ENCODE results near the gene PCDHGA10. TPM values are rescaled to one million over a fixed set of nuclear protein-coding genes. Genes with fewer than 3 reads are reported as not detected.

The PCDHGA10 gene
- total RNA-seq, 1 experiment from 2014 or later: 3.8 TPM

DNA sequence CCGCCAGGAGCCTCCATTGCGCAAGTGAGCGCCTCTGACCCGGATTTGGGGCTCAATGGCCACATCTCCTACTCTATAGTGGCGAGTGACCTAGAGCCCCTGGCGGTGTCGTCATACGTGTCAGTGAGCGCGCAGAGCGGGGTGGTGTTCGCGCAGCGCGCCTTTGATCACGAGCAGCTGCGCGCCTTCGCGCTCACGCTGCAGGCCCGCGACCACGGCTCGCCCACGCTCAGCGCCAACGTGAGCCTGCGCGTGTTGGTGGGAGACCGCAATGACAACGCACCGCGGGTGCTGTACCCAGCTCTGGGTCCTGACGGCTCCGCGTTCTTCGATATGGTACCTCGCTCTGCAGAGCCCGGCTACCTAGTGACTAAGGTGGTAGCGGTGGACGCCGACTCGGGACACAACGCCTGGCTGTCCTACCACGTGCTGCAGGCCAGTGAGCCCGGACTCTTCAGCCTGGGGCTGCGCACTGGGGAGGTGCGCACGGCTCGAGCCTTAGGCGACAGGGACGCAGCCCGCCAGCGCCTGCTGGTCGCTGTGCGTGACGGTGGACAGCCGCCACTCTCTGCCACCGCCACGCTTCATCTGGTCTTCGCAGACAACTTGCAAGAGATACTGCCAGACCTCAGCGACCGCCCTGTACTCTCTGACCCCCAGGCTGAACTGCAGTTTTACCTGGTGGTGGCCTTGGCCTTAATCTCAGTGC lies 3.0 kb upstream of the PCDHGA10 start:
- CTCF ChIA-PET: no interaction called here
- Histone ChIP-seq H3K4me3 (replicated peaks in 1 of 2; ENCODE audit: low read depth in 1 of 2, low read length in 2 of 2) (no peak overlapping the region), H3K9me3 (ENCODE audit: control insufficient read depth in 1 of 2, insufficient read depth in 1 of 2, low read depth in 1 of 2, low read length in 2 of 2) (no peaks in the 10 kb centered on the region; a peak in 1 of 4 replicates), H3K4me1 (ENCODE audit: control insufficient read depth in 1 of 2, insufficient read depth in 2 of 2, low read length in 2 of 2) (peaks cover 2 to 5% of the 10 kb centered on the region in 2 experiments; a peak in 1 of 4 replicates), H4K20me1 (ENCODE audit: insufficient read depth) (no peaks in the 10 kb centered on the region), H3K4me2 (ENCODE audit: low read length) (no peak overlapping the region), H3K79me2 (ENCODE audit: insufficient read depth, low read length) (no peaks in the 10 kb centered on the region), H2AFZ (ENCODE audit: low read depth, low read length, poor library complexity, severe bottlenecking) (no peak overlapping the region), H3K9ac (ENCODE audit: low read length) (no peak overlapping the region), H3K36me3 (ENCODE audit: control insufficient read depth in 1 of 2, insufficient read depth in 2 of 2, low read length in 2 of 2) (no peaks in the 10 kb centered on the region), H3K27me3 (ENCODE audit: insufficient read depth, low read length) (no peaks in the 10 kb centered on the region), H3K9me2 (ENCODE audit: insufficient read depth) (no peaks in the 10 kb centered on the region), H3K27ac (ENCODE audit: low read depth, low read length) (no peak overlapping the region)
- POLR2A ChIA-PET: no interaction called here
- BruUV-seq (replicated peaks): no TSS peak
- intact Hi-C loops (cut with micrococcal nuclease): no loop called here
- no peak for ATAC-seq
- RAD21 ChIA-PET (ENCODE audit: low non-redundant PET in 1 of 2, low total read pairs in 2 of 2, uncharacterized antibody in 2 of 2, unreplicated experiment in 2 of 2): no interaction called here
- no peak for DNase-seq (ENCODE audit: low read depth, low spot score)
- TF ChIP-seq EGR1 (IDR thresholded peaks at IDR 0.05; ENCODE audit: low read depth) (no peak), ZBTB33 (IDR thresholded peaks at IDR 0.05; ENCODE audit: extremely low read depth, insufficient replicate concordance, low read length) (no peak), POLR2A (IDR thresholded peaks at IDR 0.05; ENCODE audit: borderline replicate concordance, extremely low read depth, insufficient read depth, insufficient read length) (no peak), ZFX (IDR thresholded peaks at IDR 0.05) (no peak), ATF3 (IDR thresholded peaks at IDR 0.05) (no peak), RAD21 (IDR thresholded peaks at IDR 0.05; ENCODE audit: low read depth) (no peak), SP1 (IDR thresholded peaks at IDR 0.05; ENCODE audit: low read depth) (no peak), SIN3A (IDR thresholded peaks at IDR 0.05; ENCODE audit: low read depth) (no peak), CEBPB (IDR thresholded peaks at IDR 0.05; ENCODE audit: low read depth) (no peak), CBX3 (IDR thresholded peaks at IDR 0.05; ENCODE audit: low read depth) (no peak), EZH2phosphoT487 (IDR thresholded peaks at IDR 0.05; ENCODE audit: borderline replicate concordance) (no peak), POLR2AphosphoS5 (IDR thresholded peaks at IDR 0.05; ENCODE audit: low read depth, low read length) (no peak)
- TF ChIP-seq, protein P1, sequence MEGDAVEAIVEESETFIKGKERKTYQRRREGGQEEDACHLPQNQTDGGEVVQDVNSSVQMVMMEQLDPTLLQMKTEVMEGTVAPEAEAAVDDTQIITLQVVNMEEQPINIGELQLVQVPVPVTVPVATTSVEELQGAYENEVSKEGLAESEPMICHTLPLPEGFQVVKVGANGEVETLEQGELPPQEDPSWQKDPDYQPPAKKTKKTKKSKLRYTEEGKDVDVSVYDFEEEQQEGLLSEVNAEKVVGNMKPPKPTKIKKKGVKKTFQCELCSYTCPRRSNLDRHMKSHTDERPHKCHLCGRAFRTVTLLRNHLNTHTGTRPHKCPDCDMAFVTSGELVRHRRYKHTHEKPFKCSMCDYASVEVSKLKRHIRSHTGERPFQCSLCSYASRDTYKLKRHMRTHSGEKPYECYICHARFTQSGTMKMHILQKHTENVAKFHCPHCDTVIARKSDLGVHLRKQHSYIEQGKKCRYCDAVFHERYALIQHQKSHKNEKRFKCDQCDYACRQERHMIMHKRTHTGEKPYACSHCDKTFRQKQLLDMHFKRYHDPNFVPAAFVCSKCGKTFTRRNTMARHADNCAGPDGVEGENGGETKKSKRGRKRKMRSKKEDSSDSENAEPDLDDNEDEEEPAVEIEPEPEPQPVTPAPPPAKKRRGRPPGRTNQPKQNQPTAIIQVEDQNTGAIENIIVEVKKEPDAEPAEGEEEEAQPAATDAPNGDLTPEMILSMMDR (IDR thresholded peaks at IDR 0.05 in 2 of 3, conservative IDR thresholded peaks at IDR 0.05 in 1 of 3; ENCODE audit: borderline replicate concordance in 1 of 3, insufficient read depth in 1 of 3, low read depth in 2 of 3, low read length in 2 of 3): no peak
- TF ChIP-seq, protein P2, sequence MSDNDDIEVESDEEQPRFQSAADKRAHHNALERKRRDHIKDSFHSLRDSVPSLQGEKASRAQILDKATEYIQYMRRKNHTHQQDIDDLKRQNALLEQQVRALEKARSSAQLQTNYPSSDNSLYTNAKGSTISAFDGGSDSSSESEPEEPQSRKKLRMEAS (IDR thresholded peaks at IDR 0.05): no peak
- TF ChIP-seq, protein P3, sequence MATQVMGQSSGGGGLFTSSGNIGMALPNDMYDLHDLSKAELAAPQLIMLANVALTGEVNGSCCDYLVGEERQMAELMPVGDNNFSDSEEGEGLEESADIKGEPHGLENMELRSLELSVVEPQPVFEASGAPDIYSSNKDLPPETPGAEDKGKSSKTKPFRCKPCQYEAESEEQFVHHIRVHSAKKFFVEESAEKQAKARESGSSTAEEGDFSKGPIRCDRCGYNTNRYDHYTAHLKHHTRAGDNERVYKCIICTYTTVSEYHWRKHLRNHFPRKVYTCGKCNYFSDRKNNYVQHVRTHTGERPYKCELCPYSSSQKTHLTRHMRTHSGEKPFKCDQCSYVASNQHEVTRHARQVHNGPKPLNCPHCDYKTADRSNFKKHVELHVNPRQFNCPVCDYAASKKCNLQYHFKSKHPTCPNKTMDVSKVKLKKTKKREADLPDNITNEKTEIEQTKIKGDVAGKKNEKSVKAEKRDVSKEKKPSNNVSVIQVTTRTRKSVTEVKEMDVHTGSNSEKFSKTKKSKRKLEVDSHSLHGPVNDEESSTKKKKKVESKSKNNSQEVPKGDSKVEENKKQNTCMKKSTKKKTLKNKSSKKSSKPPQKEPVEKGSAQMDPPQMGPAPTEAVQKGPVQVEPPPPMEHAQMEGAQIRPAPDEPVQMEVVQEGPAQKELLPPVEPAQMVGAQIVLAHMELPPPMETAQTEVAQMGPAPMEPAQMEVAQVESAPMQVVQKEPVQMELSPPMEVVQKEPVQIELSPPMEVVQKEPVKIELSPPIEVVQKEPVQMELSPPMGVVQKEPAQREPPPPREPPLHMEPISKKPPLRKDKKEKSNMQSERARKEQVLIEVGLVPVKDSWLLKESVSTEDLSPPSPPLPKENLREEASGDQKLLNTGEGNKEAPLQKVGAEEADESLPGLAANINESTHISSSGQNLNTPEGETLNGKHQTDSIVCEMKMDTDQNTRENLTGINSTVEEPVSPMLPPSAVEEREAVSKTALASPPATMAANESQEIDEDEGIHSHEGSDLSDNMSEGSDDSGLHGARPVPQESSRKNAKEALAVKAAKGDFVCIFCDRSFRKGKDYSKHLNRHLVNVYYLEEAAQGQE (IDR thresholded peaks at IDR 0.05; ENCODE audit: low read depth): no peak
